Activated naive CD8-positive, alpha-beta T cell treated with anti-CD3 and anti-CD28 coated beads, Interleukin-2, amount 50 U/mL, for 16 hours (primary cell): Measurements from ENCODE around the gene TSHZ3.

ENCODE experiments used
- DNase-seq: peaks from one replicate; pipeline ENCODE4 v3.0.0-alpha.2; 2020; ENCODE audit warnings: low read depth, low spot score

The TSHZ3 gene

DNA sequence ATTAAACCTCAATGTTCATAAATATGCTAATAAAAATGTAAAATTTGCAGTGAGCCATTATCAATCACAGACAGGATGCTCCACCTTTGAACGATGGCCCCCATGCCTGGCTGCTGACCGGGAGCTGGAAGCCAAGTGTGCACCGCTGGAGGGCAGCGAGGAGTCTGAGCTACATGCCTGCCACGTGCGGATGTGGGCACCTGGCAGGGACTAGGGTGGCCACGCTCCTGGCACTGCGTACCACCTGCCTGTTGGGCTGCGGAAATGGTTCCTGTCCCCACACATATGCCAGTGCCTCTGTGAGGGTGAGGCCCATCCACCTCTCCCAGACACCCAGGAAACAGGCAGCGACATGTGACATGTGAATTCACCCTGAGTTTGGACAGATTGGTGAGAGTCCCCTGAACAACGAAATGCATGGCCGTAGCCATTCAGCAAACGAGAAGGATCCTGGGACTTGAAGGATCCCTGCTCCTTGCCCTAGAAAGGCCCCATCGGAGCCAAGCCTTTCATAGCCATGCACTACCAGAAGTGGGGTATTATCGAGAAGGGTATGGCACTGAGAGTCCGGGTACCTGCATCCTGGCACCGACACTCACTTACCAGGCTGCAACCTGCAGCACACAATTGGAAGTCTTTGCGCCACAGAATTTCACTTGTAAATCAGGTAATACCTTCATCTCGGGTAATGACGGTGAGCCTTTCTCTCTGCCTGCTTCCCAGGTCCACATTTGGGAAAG lies 35.8 kb downstream of the TSHZ3 start:
- DNase-seq: no peak

DNA sequence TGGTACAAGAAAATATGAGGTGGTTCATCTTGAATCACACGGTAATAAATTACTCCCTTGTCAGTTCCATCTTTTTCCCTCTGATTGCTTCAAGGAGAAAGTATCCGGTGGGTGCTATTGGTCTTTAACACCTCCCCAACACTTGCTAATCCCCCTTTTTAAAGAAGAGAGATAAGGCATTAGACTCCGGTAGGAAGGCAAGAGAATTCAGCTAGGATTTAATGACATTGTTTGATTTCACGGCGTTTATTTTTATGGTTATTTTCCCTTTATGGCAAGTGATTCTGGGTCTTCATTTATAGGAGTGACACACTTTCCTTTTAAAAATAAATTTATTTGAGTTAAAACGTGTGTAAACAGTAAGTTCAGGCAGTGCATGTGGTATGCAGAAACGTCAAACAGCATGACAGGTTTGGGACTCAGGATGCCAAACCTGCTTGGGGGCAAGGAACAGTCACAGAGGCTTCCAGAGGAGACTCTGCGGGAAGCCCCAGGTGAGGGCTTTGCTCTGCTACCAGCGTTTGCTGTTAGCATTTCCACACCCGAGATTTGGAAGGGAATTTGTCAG lies 36.5 kb downstream of the TSHZ3 start:
- DNase-seq: no peak

GRCh38 chr19:31312009-31312676 lies 37.1 kb downstream of the TSHZ3 start:
- no peak for DNase-seq

- no peak for DNase-seq
Measured at GRCh38 chr19:31310432-31311133, 38.7 kb downstream of the TSHZ3 start.

- no peak for DNase-seq
Measured at GRCh38 chr19:31308781-31309180, 40.5 kb downstream of the TSHZ3 start.

DNA sequence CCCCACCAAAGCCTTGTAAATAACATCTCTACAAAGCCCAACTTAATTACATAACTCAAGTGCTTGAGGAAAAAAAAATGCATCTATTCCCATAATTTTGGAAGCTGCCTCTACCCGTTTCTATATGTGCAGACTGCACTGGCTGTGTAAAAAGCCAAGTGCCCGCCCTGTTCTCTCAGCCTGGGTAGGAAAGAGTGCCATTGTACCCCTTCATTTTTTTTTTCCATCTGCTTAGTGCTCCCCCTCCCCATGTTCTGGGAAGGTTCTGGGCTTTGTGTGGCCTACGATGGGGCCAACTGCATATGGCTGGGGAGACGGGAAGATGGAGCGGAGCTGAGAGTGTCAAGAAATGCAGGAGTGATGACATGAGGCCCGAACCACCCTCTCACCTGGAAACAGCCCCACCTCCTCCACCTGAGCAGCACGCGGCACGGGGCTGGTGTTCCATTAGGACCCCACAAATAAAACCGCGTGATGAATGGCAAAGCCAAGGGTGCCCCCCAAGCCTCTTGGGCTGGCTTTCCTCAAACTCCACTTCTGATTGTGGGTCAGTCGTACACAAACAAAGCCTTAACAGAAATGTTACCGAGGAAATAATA lies 42.1 kb downstream of the TSHZ3 start:
- no peak for DNase-seq

- no peak for DNase-seq
Measured at GRCh38 chr19:31306006-31306753, 43.1 kb downstream of the TSHZ3 start.

- DNase-seq: no peak
Measured at GRCh38 chr19:31304831-31305312, 44.4 kb downstream of the TSHZ3 start.

DNA sequence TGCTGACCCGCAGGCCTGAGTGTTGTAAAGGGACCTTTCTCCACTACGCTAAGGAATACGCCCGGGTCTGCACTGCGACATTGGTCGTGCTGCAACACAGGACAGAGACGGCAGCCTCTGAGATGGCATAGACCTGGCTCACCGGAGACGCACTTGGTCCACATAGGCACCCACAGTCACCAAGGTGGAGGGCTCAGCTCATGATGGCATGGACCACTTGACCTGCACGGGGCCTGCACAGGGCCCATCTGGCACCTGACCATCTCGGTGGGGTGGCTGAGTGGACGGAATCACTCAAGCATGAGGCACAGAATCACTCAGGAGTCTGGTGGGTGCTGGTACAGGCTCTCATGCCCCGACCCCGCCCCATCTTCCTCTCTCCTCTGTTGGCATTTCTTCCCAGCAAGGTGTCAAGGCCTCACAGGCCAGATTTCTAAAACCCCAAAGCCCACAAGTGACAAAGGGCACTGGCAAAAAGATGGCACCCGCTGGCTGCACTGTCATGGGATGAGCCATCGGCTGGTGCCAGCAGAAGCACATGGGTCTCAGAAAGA lies 45.9 kb downstream of the TSHZ3 start:
- DNase-seq: no peak

GRCh38 chr19:31301306-31301980 lies 47.8 kb downstream of the TSHZ3 start:
- no peak for DNase-seq

GRCh38 chr19:31300422-31300821 lies 48.8 kb downstream of the TSHZ3 start:
- DNase-seq: no peak

DNA sequence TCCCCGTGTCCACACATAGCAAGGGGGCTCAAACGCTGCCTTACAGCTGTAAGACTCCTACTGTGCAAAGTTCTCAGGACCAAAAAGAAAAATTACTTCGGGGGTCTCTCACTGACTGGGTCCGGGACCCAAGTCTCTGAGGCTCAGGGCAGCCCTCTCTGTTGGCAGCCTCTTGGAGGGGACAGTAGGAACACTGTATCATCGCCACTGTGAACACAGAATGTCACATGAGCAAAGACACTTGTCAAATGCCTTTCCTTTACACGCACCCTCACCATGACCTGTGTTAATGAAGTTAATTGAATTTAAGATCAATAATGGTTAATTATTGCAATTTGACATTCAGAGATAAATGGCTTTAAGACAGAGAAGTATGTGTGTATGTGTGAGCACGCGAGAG lies 49.6 kb downstream of the TSHZ3 start:
- DNase-seq: no peak

GRCh38 chr19:31297991-31298390 lies 51.2 kb downstream of the TSHZ3 start:
- DNase-seq: no peak

GRCh38 chr19:31296741-31297390 lies 52.4 kb downstream of the TSHZ3 start:
- DNase-seq: no peak

- no peak for DNase-seq
Measured at GRCh38 chr19:31294189-31294588, 55.0 kb downstream of the TSHZ3 start.

DNA sequence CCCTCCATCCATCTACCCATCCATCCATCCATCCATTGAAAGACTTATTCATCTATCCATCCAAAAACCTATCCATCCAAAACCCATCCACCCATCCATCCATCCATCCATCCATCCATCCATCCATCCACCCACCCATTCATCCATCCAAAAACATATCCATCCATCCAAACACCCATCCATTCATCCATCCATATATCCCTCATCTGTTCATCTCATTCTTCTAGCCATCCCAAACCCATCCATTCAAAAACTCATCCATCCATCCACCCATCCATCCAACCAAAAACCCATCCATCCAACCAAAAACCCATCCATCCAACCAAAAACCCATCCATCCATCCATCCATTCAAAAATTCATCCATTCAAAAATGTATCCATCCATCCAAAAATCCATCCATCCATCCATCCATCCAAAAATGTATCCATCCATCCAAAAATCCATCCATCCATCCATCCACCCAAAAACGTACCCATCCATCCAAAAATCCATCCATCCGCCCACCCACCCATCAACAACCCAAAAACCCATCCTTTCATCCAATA lies 56.5 kb downstream of the TSHZ3 start:
- no peak for DNase-seq

DNA sequence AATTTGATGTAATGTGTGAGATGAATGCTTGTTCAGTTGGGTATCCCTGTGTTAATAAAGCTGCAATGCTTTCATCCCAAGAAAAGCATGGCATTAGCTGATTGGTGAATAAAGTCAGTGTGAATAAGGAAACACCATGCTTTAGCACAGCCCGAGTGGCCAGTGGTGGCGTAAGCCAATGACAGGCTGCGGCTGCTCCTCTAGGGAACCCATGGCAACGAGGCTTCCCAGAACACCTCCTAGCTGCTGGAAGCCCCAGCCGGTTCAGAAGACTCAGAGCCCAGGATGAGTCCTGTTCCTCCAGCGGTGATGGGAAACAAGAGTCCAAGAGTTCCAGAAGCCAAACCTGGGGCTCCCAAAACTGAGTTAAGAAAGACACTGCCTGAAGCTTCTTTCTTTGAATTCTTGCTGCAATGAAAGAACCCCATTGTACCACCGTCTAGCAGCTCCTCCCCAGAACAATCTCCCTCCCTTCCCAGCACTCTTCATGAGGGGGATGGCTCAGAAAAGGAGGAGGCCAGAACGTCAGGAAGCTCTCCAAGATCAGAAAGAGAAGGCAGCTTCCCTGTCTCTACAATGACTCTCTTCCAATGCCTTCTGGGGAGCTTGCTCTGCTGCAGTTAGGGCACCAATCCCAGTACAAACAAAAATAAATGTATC lies 58.2 kb downstream of the TSHZ3 start:
- DNase-seq: no peak

- DNase-seq: no peak
Measured at GRCh38 chr19:31289976-31290375, 59.3 kb downstream of the TSHZ3 start.

DNA sequence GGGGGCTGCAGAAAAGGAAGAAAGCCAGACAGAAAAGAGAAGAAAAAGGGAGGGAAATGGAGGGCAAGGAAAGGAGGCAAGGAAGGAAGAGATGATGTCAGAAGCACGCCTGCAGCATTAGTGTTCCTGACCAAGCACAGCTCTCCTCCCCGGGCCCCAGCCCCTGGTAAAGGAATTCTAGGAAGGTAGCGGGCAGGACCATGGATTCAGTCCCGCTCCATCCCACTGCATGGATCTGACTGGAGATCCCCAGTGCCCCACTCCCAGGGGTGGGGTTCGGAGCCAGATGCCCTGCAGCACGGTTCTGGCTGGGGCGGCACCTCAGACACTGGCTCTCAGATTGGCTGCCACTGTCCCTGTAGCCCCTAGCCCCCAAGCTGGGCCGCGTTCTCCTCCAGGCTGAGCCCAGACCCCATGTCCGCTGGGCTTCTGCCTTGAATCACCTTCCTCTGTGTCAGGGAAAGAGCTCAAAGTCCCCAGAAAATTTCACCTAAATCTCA lies 59.8 kb downstream of the TSHZ3 start:
- DNase-seq: no peak
